GM06990 (cell line): ENCODE measurements around the gene POLR2J2.
"Not testable (repeated sequence)": the region's sequence is repeated elsewhere in the genome, so short reads cannot be mapped to it uniquely, and the experiment has no call there.

Experiments used
- DNase-seq: peaks from one replicate; pipeline ENCODE4 v3.0.0-alpha.2; 2011; ENCODE audit not compliant: insufficient read length; ENCODE audit errors: extremely low read depth
- H3K27me3 ChIP-seq: replicated peaks from 2 replicates; pipeline ENCODE4 v1.6.0; 2011; ENCODE audit warnings: low read length; ENCODE audit not compliant: control insufficient read depth, insufficient read depth
- H3K36me3 ChIP-seq: 2 replicates; pipeline ENCODE4 v1.5.1; 2011; ENCODE audit warnings: low read length; ENCODE audit not compliant: control insufficient read depth, insufficient read depth
- H3K4me3 ChIP-seq: replicated peaks from 2 replicates; pipeline ENCODE4 v1.5.1; 2011; ENCODE audit warnings: low read depth, mild to moderate bottlenecking, control low read depth, low read length

Gene POLR2J2

DNA sequence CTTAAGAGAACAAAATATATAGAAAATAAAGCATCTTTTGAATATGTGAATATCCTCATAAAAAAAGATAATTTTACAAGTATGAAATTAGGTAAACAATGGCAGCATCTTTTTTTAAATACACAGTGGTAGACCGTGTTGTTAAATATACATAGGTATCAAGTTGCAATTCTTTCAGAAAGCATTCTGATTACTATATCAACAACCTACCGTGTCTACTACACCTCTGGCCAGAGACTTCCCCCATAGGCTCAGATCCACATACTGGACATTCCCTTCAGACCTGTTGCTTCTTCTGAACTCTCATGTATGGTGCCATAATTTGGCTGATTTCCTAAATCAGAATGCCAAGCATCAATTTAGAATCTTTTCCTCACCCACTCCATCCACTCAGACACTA is 22.5 kb upstream of the POLR2J2 start:
- H3K4me3 ChIP-seq, DNase-seq, H3K36me3 ChIP-seq, H3K27me3 ChIP-seq: not testable (repeated sequence)

DNA sequence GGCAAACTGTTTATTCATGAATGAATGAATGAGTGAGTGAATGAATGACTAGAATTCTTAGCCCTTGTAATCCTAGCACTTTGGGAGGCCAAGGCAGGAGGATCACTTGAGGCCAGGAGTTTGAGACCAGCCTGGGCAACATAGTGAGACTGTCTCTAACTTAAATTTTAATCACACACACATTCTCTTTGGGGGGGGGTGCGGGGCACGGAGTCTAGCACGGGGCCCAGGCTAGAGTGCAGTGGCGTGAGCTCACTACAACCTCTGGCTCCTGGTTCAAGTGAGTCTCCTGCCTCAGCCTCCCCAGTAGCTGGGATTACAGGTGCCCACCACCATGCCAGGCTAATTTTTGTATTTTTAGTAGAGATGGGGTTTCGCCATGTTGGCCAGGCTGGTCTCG is 19.1 kb upstream of the POLR2J2 start:
- H3K27me3 ChIP-seq, H3K4me3 ChIP-seq, H3K36me3 ChIP-seq, DNase-seq: not testable (repeated sequence)

DNA sequence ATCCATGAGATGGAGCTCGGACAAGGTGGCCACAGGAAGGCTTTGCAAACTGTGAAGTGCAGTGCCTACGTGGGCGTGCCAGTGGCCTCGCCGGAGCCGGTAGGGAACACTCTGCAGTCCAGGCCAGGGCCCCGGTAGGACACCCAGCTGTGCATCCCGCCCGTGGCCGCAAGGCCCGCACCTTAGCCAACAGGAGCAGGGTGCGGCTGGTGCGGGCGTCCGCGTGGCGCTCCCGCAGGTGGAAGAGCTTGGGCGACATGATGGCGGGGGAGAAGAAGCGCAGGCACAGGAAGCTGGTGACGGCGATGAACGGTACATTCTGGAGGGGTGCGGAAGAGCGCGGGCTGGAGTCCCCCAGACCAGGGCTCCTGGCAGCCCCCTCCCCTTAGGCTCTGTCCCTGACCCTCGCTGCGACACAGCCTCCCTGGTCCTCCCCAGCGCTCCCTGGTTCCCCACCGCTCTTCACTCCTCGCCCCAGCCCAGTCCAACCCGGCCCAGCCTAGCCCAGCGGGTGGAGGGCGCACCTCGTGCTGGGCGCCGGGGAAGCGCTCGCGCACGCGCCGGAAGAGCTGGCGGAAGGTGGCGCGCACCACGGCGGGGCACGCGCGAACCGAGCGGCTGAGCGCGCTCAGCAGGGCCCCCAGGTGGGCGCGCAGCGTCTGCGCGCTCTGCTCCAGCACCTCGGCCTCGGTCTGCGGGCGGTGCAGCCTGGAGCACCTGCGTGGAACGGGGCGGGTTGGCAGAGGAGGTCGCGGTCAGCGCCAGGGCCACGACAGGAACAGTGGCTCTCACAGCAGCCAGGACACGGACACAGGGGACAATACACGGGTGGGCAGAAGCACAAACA is 18.2 kb upstream of the POLR2J2 start:
- peak overlapping the region; percentile 27; the same call in 1 of the 2 replicates for H3K4me3 ChIP-seq
- not testable (repeated sequence) for H3K36me3 ChIP-seq, H3K27me3 ChIP-seq
- peak; percentile 21 for DNase-seq

DNA sequence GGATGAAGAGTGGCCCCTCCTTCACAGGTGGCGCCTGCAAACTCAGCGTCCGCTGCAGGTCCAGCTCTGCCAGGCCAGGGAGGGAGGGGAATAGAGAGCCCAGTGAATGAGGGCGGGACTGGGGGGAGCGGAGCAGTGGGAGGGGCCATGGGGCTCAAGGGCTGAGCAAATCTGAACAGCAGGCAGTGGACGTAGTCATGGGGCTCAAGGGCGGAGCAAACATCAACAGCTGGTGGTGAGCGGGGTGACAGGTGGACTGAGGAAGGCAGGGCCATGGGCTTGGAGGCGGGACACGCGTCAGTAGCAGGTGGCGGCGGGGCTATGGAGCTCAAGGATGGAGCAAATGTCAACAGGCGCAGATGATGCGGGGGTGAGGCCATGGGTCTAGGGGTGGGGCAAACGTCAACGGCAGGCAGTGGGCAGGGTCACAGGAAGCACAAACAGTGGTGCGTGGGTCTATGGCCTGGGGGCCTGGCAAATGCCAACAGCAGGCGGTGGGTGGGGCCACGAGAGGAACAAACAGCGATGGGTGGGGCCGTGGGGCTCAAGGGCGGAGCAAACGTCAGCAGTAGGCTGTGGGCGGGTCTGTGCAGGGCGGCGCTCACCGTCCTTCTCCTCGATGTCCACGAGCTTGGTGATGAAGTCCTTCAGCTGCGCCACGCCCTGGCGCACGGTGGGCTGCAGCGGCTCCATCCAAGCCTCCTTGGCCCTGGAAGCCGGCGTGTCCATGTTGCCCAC is 17.0 kb upstream of the POLR2J2 start:
- not testable (repeated sequence) for H3K36me3 ChIP-seq, H3K4me3 ChIP-seq, DNase-seq, H3K27me3 ChIP-seq

DNA sequence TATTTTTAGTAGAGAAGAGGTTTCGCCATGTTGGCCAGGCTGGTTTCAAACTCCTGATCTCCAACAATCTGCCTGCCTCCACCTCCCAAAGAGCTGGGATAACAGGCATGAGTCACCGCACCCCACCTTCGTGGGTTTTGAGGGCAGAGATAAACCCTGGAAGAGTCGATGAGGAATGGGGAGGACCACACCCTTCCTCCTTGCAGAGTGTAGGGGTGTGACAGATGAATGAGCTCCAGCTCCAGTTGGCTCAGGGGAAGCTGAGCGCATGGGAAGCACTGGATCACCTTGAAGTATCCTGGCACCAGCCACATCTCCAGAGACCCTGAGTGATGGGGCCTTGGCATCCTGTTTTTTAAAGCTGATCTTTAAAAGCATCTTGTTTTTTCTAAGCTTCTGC is 11.1 kb upstream of the POLR2J2 start:
- not testable (repeated sequence) for DNase-seq, H3K36me3 ChIP-seq, H3K4me3 ChIP-seq, H3K27me3 ChIP-seq

DNA sequence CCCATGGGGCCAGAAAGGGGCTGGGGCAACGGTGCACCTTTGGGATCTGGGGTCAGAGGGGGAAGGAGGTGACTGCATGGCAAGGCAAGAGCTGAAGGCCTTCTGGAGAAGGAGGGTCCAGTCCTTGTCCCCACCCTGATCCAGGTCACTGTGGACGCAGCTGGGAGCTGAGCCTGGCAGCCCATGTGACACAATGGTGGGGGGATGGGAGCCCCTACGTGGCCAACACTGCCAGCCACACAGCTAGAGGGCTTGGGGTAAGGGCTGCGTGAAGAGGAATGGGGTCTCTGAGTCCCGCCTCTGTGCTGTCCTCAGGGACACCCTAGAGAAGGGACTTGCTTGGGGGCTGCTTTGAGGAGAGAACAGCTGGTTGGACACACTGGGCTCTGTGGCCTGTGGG is 9.3 kb upstream of the POLR2J2 start:
- H3K36me3 ChIP-seq, DNase-seq, H3K27me3 ChIP-seq, H3K4me3 ChIP-seq: not testable (repeated sequence)

DNA sequence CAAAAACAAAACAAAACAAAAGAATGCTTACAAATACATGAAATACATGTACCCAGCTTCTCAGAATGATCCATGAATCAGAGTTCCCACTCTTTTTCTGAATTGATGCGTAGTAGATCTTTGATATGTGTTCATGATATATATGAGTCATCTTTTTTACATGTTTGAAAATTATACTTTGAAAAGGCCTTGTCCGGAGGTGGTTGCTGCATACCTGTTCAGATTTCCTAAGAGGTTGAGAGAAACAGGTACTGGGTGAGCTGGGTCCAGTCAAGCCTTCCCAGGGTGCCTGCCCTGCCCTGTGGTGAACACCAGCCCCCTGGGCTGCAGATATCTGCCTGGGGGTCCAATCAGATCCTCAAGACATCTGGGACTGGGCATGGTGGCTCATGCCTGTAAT is 4.1 kb upstream of the POLR2J2 start:
- not testable (repeated sequence) for DNase-seq, H3K36me3 ChIP-seq, H3K4me3 ChIP-seq, H3K27me3 ChIP-seq

DNA sequence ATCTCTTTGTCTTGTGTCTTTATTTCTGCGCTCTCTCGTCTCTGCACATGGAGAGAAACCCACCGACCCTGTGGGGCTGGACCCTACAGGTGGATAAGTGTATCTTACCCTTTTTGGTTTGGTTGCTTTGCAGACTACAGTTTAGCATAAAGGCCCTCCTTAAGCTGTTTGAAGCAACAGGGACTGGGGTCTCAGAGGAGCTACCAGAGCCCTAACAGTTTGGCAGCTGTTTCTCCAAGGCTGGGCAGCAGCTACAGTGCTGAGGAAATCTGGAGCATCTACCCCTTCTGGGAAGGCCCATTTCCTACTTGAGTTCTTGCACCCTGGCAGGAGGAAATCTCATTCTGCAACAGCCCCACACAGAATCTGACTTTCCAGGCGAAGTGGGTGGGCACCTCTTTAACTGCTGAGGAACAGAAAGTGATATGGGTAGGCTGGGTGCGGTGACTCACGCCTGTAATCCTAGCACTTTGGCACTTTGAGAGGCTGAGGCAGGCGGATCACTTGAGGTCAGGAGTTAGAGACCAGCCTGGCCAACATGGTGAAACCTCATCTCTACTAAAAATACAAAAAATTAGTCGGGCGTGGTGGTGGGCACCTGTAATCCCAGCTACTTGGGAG is 2.1 kb upstream of the POLR2J2 start:
- H3K27me3 ChIP-seq, DNase-seq, H3K4me3 ChIP-seq, H3K36me3 ChIP-seq: not testable (repeated sequence)

DNA sequence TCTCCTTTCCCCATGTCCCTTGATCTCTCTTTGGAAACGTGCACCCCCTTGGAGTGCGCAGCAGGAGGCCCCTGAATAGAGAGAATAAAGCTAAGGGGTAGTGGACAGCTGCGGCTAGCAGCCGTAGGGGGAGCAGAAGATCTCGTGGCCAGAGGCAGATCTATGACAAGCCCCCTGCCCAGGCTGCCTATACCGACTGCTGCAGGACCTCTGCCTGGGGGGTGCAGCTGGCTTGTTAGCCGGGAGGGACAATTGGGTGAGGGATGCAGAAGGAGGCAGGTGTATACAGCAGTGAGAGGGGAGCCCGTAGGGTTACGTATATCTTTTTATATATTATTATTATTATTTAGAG is 469 bp upstream of the POLR2J2 start:
- H3K27me3 ChIP-seq, H3K4me3 ChIP-seq, H3K36me3 ChIP-seq, DNase-seq: not testable (repeated sequence)

DNA sequence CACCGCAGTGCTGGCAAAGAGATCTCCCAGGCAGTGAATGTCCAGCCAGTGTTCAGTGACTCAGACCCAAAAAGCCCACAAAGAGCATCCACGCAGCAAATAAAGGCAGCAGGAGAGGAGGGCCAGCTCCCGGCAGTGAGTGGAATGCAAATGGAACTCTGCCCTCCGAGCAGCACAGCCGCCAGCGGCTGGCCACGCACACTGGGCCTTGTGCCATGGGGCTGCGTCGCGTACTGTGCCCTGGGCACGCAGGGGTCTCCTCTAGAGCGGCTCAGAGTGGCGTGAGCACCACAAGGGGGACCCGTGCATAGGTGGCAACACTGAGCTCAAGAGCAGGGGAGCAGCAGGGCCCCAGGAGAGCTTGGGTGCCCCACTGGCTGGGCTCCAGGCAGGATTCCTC is 3.9 kb downstream of the POLR2J2 start:
- not testable (repeated sequence) for DNase-seq, H3K36me3 ChIP-seq, H3K27me3 ChIP-seq, H3K4me3 ChIP-seq

DNA sequence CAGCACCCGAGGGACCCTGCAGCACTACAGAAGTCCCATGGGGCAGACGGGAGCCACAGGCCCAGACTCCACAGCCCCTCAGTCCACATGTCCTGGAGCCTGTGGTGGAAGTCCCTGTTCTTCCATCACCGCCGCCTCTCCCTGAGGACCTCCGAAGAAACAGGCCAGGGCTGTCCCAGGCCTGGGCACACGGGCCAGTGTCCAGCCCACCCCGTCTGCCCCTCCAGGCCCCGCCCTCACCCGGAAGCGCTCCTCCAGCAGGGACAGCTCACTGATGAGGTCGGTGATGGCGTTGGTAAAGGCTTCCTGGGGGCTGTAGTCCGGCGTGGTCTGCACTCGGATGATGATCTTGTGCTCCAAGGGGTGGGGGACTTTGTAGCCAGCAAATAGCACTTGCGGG is 4.6 kb downstream of the POLR2J2 start:
- not testable (repeated sequence) for H3K4me3 ChIP-seq, H3K27me3 ChIP-seq, H3K36me3 ChIP-seq, DNase-seq

DNA sequence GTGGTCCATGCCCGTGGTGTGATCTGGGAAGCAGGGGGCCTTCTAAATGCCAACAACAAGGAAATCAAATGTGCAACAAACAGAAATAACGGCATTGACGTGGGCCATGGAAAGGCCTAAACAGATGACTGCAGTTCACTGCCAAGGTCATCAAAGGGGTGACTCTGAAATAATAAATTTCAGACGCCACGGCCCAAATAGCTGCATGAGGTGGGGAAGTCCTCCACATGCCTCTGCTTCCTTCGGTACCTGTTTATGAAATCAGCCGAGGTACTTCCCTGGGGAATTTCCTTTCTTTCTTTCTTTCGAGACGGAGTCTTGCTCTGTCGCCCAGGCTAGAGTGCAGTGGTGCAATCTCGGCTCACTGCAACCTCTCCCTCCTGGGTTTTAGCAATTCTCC is 6.7 kb downstream of the POLR2J2 start:
- not testable (repeated sequence) for DNase-seq, H3K4me3 ChIP-seq, H3K36me3 ChIP-seq, H3K27me3 ChIP-seq

DNA sequence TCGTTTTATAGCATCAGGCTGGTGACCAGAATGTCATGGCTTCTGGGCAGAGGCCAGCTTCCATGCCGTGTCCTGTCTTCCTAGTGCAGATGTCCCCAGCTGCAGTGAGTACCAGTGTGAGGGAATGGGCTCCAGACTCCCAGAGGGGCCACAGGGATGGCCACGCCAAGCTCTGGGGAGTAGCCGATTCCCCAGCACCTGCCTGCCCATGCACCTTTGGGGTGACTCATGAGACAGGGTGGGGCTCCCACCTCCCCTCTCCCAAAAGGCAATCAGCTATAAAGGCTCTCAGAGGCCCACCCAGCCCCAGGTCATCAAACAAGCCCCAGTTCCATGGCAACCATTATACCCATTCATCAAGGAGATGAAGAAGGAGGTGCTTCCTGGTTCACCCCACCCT is 21.5 kb downstream of the POLR2J2 start, which contains the start of gene SPDYE2B:
TSS of gene SPDYE2B (plus strand) at position 396 of the 400 bp plus-strand sequence. CDS start 2,030 bp downstream, outside the sequence.
- not testable (repeated sequence) for H3K4me3 ChIP-seq, DNase-seq, H3K36me3 ChIP-seq, H3K27me3 ChIP-seq

DNA sequence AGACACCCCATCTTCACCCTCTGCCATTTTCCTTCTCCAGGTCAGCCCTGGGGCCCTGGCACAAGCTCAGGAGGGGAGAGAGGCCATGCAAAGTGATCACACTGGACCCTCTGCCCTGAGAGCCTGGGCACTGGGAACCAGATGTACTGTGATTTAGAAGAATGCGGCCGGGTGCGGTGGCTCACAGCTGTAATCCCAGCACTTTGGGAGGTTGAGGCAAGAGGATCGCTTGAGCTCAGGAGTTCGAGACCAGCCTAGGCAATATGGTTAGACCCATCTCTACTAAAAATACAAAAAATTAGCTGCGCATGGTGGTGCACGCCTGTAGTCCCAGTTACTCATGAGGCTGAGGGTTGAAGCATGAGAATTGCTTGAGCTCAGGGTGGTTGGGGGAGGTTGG is 23.6 kb downstream of the POLR2J2 start:
- H3K4me3 ChIP-seq, DNase-seq, H3K36me3 ChIP-seq, H3K27me3 ChIP-seq: not testable (repeated sequence)
